HUES48 (cell line): ENCODE results near the gene PLK4.
"Not testable (repeated sequence)": the region's sequence is repeated elsewhere in the genome, so short reads cannot be mapped to it uniquely, and the experiment has no call there.

ENCODE experiments used
- H3K27ac ChIP-seq: one replicate; pipeline ENCODE4 v1.7.0; 2013; ENCODE audit warnings: low read depth, low read length, inconsistent platforms
- H3K27me3 ChIP-seq: 2 replicates; pipeline ENCODE4 v1.6.1; 2013; ENCODE audit warnings: mild to moderate bottlenecking, low read length; ENCODE audit not compliant: control insufficient read depth, insufficient read depth
- H3K36me3 ChIP-seq: 2 replicates; pipeline ENCODE4 v1.6.1; 2013; ENCODE audit warnings: low read length; ENCODE audit not compliant: control insufficient read depth, insufficient read depth
- H3K4me1 ChIP-seq: 2 replicates; pipeline ENCODE4 v1.6.1; 2013; ENCODE audit warnings: mild to moderate bottlenecking, low read length; ENCODE audit not compliant: control insufficient read depth, insufficient read depth
- H3K4me3 ChIP-seq: 2 replicates; pipeline ENCODE4 v1.5.1; 2013; ENCODE audit warnings: mild to moderate bottlenecking, low read depth, low read length
- H3K9ac ChIP-seq: 2 replicates; pipeline ENCODE4 v1.6.1; 2013; ENCODE audit warnings: mild to moderate bottlenecking, low read depth, low read length, moderate library complexity
- H3K9me3 ChIP-seq: 2 replicates; pipeline ENCODE4 v1.6.1; 2013; ENCODE audit warnings: low read length; ENCODE audit not compliant: control insufficient read depth, insufficient read depth

PLK4 gene

DNA sequence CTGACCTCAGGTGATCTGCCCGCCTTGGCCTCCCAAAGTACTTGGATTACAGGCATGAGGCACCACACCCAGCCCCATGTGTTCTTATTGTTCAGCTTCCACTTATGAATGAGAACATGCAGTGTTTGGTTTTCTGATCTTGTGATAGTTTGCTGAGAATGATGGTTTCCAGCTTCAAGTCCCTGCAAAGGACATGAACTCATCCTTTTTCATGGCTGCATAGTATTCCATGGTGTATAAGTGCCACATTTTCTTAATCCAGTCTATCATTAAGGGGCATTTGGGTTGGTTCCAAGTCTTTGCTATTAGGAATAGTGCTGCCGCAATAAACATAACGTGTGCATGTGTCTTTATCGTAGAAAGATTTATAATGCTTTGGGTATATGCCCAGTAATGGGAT lies 19.0 kb downstream of the PLK4 start:
- not testable (repeated sequence) for H3K9me3 ChIP-seq, H3K27me3 ChIP-seq, H3K4me3 ChIP-seq, H3K9ac ChIP-seq, H3K4me1 ChIP-seq, H3K27ac ChIP-seq
- H3K36me3 ChIP-seq = peaks cover 45% of the 10 kb centered on the region

DNA sequence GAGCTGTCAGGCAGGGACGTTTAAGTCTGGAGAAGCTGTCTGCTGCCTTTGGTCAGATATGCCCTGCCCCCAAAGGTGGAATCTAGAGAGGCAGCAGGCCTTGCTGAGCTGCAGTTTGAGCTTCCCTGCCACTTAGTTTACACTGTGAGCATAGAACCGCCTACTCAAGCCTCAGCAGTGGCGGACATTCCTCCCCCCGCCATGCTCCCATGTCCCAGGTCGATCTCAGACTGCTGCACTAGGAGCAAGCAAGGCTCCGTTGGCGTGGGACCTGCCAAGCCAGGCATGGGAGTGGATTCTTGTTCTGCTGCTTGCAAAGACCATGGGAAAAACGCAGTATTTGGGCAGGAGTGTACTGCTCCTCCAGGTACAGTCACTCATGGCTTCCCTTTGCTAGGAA lies 24.3 kb downstream of the PLK4 start:
- Histone ChIP-seq H3K27me3 (no peaks in the 10 kb centered on the region), H3K4me1 (no peaks in the 10 kb centered on the region), H3K9me3 (no peaks in the 10 kb centered on the region), H3K36me3 (no peaks in the 10 kb centered on the region), H3K27ac (no peak overlapping the region), H3K4me3 (no peak overlapping the region), H3K9ac (no peak overlapping the region)

DNA sequence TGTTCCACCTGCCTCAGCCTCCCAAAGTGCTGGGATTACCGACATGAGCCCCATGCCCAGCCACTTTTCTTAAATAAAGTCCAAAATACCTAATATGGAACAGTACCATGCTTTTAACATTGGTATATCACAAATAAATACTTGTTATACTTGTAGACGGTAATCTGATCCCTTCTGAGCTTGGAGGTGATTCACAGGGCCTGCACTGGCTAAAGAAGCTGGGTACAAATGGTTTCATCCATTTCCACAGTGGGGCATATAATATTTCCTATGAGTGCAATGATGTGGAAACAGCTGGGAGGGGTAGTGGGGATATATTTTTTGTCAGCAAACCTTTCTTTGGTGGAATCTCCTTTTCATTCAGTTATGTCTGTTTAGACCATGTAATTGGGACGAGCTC lies 35.8 kb downstream of the PLK4 start:
- Histone ChIP-seq H3K36me3 (peaks cover 36% of the 10 kb centered on the region), H3K27me3 (no peaks in the 10 kb centered on the region), H3K4me1 (no peaks in the 10 kb centered on the region), H3K27ac (no peak overlapping the region), H3K9me3 (no peaks in the 10 kb centered on the region), H3K9ac (no peak overlapping the region), H3K4me3 (no peak overlapping the region)

- Histone ChIP-seq H3K27ac (no peak overlapping the region), H3K9ac (no peak overlapping the region), H3K4me1 (no peaks in the 10 kb centered on the region), H3K4me3 (no peak overlapping the region), H3K27me3 (no peaks in the 10 kb centered on the region), H3K9me3 (no peaks in the 10 kb centered on the region), H3K36me3 (peaks cover 41% of the 10 kb centered on the region)
These were observed 36.5 kb downstream of the PLK4 start for GRCh38 chr4:127917151-127917550.

DNA sequence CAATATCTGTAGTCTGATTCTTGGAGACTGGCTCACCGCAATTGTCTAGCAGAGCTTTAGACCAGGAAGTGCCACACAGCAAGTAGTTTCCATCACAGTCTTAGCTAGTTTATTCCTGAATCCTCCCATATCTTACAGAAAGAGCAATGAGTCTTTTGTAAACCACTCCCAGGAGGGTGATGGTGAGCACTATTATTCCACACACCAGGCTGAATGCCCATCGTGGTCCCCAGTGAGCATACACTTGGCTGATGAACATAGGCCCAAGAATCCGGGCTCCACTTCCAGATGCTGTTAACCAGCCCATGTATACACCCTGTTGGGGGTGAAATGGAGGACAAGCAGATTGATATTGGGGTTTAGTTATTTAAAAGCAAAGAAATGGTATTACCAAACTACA lies 39.8 kb downstream of the PLK4 start:
- Histone ChIP-seq H3K4me1 (no peaks in the 10 kb centered on the region), H3K36me3 (peaks cover 41% of the 10 kb centered on the region), H3K27me3 (no peaks in the 10 kb centered on the region), H3K4me3 (no peak overlapping the region), H3K9me3 (no peaks in the 10 kb centered on the region), H3K27ac (no peak overlapping the region), H3K9ac (no peak overlapping the region)

GRCh38 chr4:127922226-127922625 lies 41.5 kb downstream of the PLK4 start:
- Histone ChIP-seq H3K4me1 (no peaks in the 10 kb centered on the region), H3K4me3 (no peak overlapping the region), H3K36me3 (peaks cover 50% of the 10 kb centered on the region)

GRCh38 chr4:127925720-127926119 lies 45.0 kb downstream of the PLK4 start:
- not testable (repeated sequence) for H3K27me3 ChIP-seq, H3K27ac ChIP-seq, H3K9ac ChIP-seq, H3K4me1 ChIP-seq, H3K9me3 ChIP-seq, H3K4me3 ChIP-seq
- peaks cover 35% of the 10 kb centered on the region for H3K36me3 ChIP-seq

More at GRCh38 chr4:127922226-127922625, 41.5 kb downstream of the PLK4 start:
- Histone ChIP-seq H3K9ac (no peak overlapping the region), H3K27me3 (no peaks in the 10 kb centered on the region), H3K9me3 (no peaks in the 10 kb centered on the region), H3K27ac (no peak overlapping the region)

GRCh38 chr4:127930175-127930574 lies 49.5 kb downstream of the PLK4 start:
- Histone ChIP-seq H3K4me1 (no peaks in the 10 kb centered on the region), H3K9ac (no peak overlapping the region), H3K27ac (no peak overlapping the region), H3K9me3 (no peaks in the 10 kb centered on the region), H3K36me3 (peaks cover 25% of the 10 kb centered on the region), H3K27me3 (no peaks in the 10 kb centered on the region), H3K4me3 (no peak overlapping the region)

- H3K27ac ChIP-seq, H3K4me3 ChIP-seq, H3K4me1 ChIP-seq, H3K27me3 ChIP-seq, H3K9me3 ChIP-seq, H3K9ac ChIP-seq: not testable (repeated sequence)
- H3K36me3 ChIP-seq = peaks cover 16% of the 10 kb centered on the region
These were observed 51.1 kb downstream of the PLK4 start for GRCh38 chr4:127931836-127932235.

GRCh38 chr4:127936974-127937373 lies 56.3 kb downstream of the PLK4 start:
- no peak overlapping the region for H3K4me3 ChIP-seq
- H3K36me3 ChIP-seq = peaks cover 25% of the 10 kb centered on the region
- H3K9ac ChIP-seq = no peak overlapping the region
- H3K27me3 ChIP-seq = no peaks in the 10 kb centered on the region
- H3K27ac ChIP-seq = no peak overlapping the region
- H3K4me1 ChIP-seq = no peaks in the 10 kb centered on the region
- H3K9me3 ChIP-seq = no peaks in the 10 kb centered on the region
